ENCODE data around the gene PLEKHA7. TPM values are rescaled to one million over a fixed set of nuclear protein-coding genes. Genes with fewer than 3 reads are reported as not detected.

Gene PLEKHA7
- total RNA-seq, 1 donor from 2014 or later = 4.3 TPM

GRCh38 chr11:16834384-16834783 is 179.8 kb downstream of the PLEKHA7 start:
- DNase-seq = no peak

- no peak for DNase-seq
Measured at GRCh38 chr11:16833026-16833425, 181.2 kb downstream of the PLEKHA7 start.

- DNase-seq = no peak
Measured at GRCh38 chr11:16832193-16832539, 182.0 kb downstream of the PLEKHA7 start.

GRCh38 chr11:16831316-16832192 is 182.7 kb downstream of the PLEKHA7 start:
- no peak for DNase-seq

- no peak for DNase-seq
Measured at GRCh38 chr11:16827139-16827538, 187.1 kb downstream of the PLEKHA7 start.

GRCh38 chr11:16825968-16826367 is 188.2 kb downstream of the PLEKHA7 start:
- no peak for DNase-seq

GRCh38 chr11:16825101-16825500 is 189.1 kb downstream of the PLEKHA7 start:
- no peak for DNase-seq

GRCh38 chr11:16820324-16821092 is 193.7 kb downstream of the PLEKHA7 start:
- peak; percentile 86 for DNase-seq

- peak; percentile 20 for DNase-seq
Measured at GRCh38 chr11:16818284-16818683, 195.9 kb downstream of the PLEKHA7 start.

- DNase-seq = no peak
Measured at GRCh38 chr11:16817351-16817750, 196.9 kb downstream of the PLEKHA7 start.

- no peak for DNase-seq
Measured at GRCh38 chr11:16816358-16817270, 197.6 kb downstream of the PLEKHA7 start.

GRCh38 chr11:16815047-16815767 is 199.0 kb downstream of the PLEKHA7 start:
- DNase-seq = no peak

GRCh38 chr11:16814410-16815046 is 199.7 kb downstream of the PLEKHA7 start:
- no peak for DNase-seq

GRCh38 chr11:16813126-16813525 is 201.1 kb downstream of the PLEKHA7 start:
- no peak for DNase-seq

- no peak for DNase-seq
Measured at GRCh38 chr11:16812274-16812673, 201.9 kb downstream of the PLEKHA7 start.

GRCh38 chr11:16811136-16812020 is 202.8 kb downstream of the PLEKHA7 start:
- DNase-seq = no peak

- peak; percentile 75 for DNase-seq
Measured at GRCh38 chr11:16809886-16810668, 204.1 kb downstream of the PLEKHA7 start.

GRCh38 chr11:16807306-16807705 is 206.9 kb downstream of the PLEKHA7 start:
- DNase-seq = no peak

GRCh38 chr11:16806791-16807190 is 207.4 kb downstream of the PLEKHA7 start:
- DNase-seq = no peak

- DNase-seq = no peak
Measured at GRCh38 chr11:16805938-16806337, 208.3 kb downstream of the PLEKHA7 start.

All from dermis blood vessel endothelial cell (primary cell).